NCI-H1436 (cell line): ENCODE data around the gene MB.

Source experiments
- DNase-seq: peaks from one replicate; lab custom pipeline; 2025; lab: John Stamatoyannopoulos, UW

MB gene

GRCh38 chr22:35572556-35572955 lies 44.6 kb downstream of the MB start:
- DNase-seq: no peak

GRCh38 chr22:35570686-35571194 lies 46.4 kb downstream of the MB start:
- no peak for DNase-seq

GRCh38 chr22:35569916-35570315 lies 47.2 kb downstream of the MB start:
- DNase-seq: no peak

- DNase-seq: no peak
Measured at GRCh38 chr22:35568751-35569739, 48.1 kb downstream of the MB start.

GRCh38 chr22:35567351-35568141 lies 49.6 kb downstream of the MB start:
- peak; percentile 29 for DNase-seq

- no peak for DNase-seq
Measured at GRCh38 chr22:35564975-35565867, 51.9 kb downstream of the MB start.

GRCh38 chr22:35563211-35563610 lies 53.9 kb downstream of the MB start:
- no peak for DNase-seq

- no peak for DNase-seq
Measured at GRCh38 chr22:35561796-35562526, 55.2 kb downstream of the MB start.

GRCh38 chr22:35560824-35561223 lies 56.3 kb downstream of the MB start:
- DNase-seq: no peak

GRCh38 chr22:35560366-35560765 lies 56.8 kb downstream of the MB start:
- DNase-seq: no peak

- no peak for DNase-seq
Measured at GRCh38 chr22:35559354-35560005, 57.6 kb downstream of the MB start.

GRCh38 chr22:35558719-35559118 lies 58.4 kb downstream of the MB start:
- no peak for DNase-seq

- no peak for DNase-seq
Measured at GRCh38 chr22:35558031-35558430, 59.1 kb downstream of the MB start.
